H9 (cell line): ENCODE results near the gene SATB1. TPM values are rescaled to one million over a fixed set of nuclear protein-coding genes. Genes with fewer than 3 reads are reported as not detected.

Experiments
- DNase-seq: peaks from one replicate; pipeline ENCODE4 v3.0.0-alpha.2; 2017
- H2AFZ ChIP-seq: one replicate; pipeline ENCODE4 v1.6.1; 2013; ENCODE audit warnings: mild to moderate bottlenecking, low read length, control low read depth, moderate library complexity
- H2AK5ac ChIP-seq: 2 replicates; pipeline ENCODE4 v1.6.1; 2013; ENCODE audit warnings: low read length, control low read depth, mixed read lengths; ENCODE audit not compliant: insufficient read length
- H2BK120ac ChIP-seq: one replicate; pipeline ENCODE4 v1.6.1; 2013; ENCODE audit warnings: low read depth, mild to moderate bottlenecking, low read length, control low read depth, inconsistent platforms; ENCODE audit not compliant: poor library complexity, severe bottlenecking
- H2BK12ac ChIP-seq: 2 replicates; pipeline ENCODE4 v1.6.1; 2013; ENCODE audit warnings: low read length, control low read depth, mixed read lengths, low read depth; ENCODE audit not compliant: insufficient read length
- H2BK15ac ChIP-seq: 2 replicates; pipeline ENCODE4 v1.6.1; 2013; ENCODE audit warnings: low read depth, low read length, control low read depth
- H2BK20ac ChIP-seq: one replicate; pipeline ENCODE4 v1.6.1; 2013; ENCODE audit warnings: low read depth, mild to moderate bottlenecking, low read length, control low read depth, inconsistent platforms; ENCODE audit not compliant: poor library complexity, severe bottlenecking
- H2BK5ac ChIP-seq: 2 replicates; pipeline ENCODE4 v1.6.1; 2013; ENCODE audit warnings: low read length, control low read depth, mixed read lengths; ENCODE audit not compliant: insufficient read length
- H3K14ac ChIP-seq: 2 replicates; pipeline ENCODE4 v1.6.1; 2013; ENCODE audit warnings: low read length, control low read depth; ENCODE audit not compliant: insufficient read depth
- H3K18ac ChIP-seq: 2 replicates; pipeline ENCODE4 v1.6.1; 2013; ENCODE audit warnings: low read depth, mild to moderate bottlenecking, mixed read lengths, low read length, control low read depth; ENCODE audit not compliant: insufficient read length
- H3K23ac ChIP-seq: 2 replicates; pipeline ENCODE4 v1.6.1; 2013; ENCODE audit warnings: low read length, control low read depth, mixed read lengths, low read depth; ENCODE audit not compliant: insufficient read length
- H3K23me2 ChIP-seq: 2 replicates; pipeline ENCODE4 v1.6.1; 2013; ENCODE audit warnings: low read depth, mild to moderate bottlenecking, mixed read lengths, low read length, control low read depth; ENCODE audit not compliant: insufficient read length, poor library complexity, severe bottlenecking
- H3K27ac ChIP-seq: 2 replicates; pipeline ENCODE4 v1.5.1; 2013; ENCODE audit warnings: low read length, control low read depth, mixed read lengths, low read depth; ENCODE audit not compliant: insufficient read length
- H3K27me3 ChIP-seq: 2 replicates; pipeline ENCODE4 v1.6.1; 2013; ENCODE audit warnings: low read length, control low read depth, inconsistent platforms; ENCODE audit not compliant: insufficient read depth
- H3K4ac ChIP-seq: 2 replicates; pipeline ENCODE4 v1.6.1; 2013; ENCODE audit warnings: low read depth, mild to moderate bottlenecking, control low read depth, inconsistent platforms, low read length, moderate library complexity
- H3K4me1 ChIP-seq: 2 replicates; pipeline ENCODE4 v1.6.1; 2013; ENCODE audit warnings: low read length, control low read depth, inconsistent platforms; ENCODE audit not compliant: insufficient read depth
- H3K4me2 ChIP-seq: 2 replicates; pipeline ENCODE4 v1.6.1; 2013; ENCODE audit warnings: low read length, control low read depth, mixed read lengths; ENCODE audit not compliant: insufficient read length, insufficient read depth
- H3K56ac ChIP-seq: 2 replicates; pipeline ENCODE4 v1.6.1; 2013; ENCODE audit warnings: low read depth, mild to moderate bottlenecking, mixed read lengths, low read length, control low read depth; ENCODE audit not compliant: insufficient read length
- H3K79me1 ChIP-seq: 2 replicates; pipeline ENCODE4 v1.6.1; 2013; ENCODE audit warnings: low read depth, mild to moderate bottlenecking, moderate library complexity, low read length, control low read depth, inconsistent platforms; ENCODE audit not compliant: insufficient read depth, poor library complexity, severe bottlenecking
- H3K79me2 ChIP-seq: 2 replicates; pipeline ENCODE4 v1.6.1; 2013; ENCODE audit warnings: low read length, control low read depth, inconsistent platforms; ENCODE audit not compliant: insufficient read depth
- H3K9ac ChIP-seq: 2 replicates; pipeline ENCODE4 v1.6.1; 2013; ENCODE audit warnings: low read length, control low read depth, mixed read lengths; ENCODE audit not compliant: insufficient read length; ENCODE audit errors: extremely low read depth
- H3K9me3 ChIP-seq: one replicate; pipeline ENCODE4 v1.6.1; 2013; ENCODE audit warnings: low read depth, low read length, inconsistent platforms; ENCODE audit not compliant: control insufficient read depth
- H3T11ph ChIP-seq: one replicate; pipeline ENCODE4 v1.6.1; 2013; ENCODE audit warnings: mild to moderate bottlenecking, low read length, control low read depth, inconsistent platforms
- H4K20me1 ChIP-seq: one replicate; pipeline ENCODE4 v1.6.1; 2013; ENCODE audit not compliant: control insufficient read depth, insufficient read length, insufficient read depth
- H4K5ac ChIP-seq: 2 replicates; pipeline ENCODE4 v1.6.1; 2013; ENCODE audit warnings: low read depth, mild to moderate bottlenecking, mixed read lengths, low read length, control low read depth; ENCODE audit not compliant: insufficient read length
- H4K8ac ChIP-seq: replicated peaks from 2 replicates; pipeline ENCODE4 v1.6.1; 2013; ENCODE audit warnings: low read length, control low read depth, mixed read lengths, low read depth; ENCODE audit not compliant: insufficient read length
- H4K91ac ChIP-seq: 2 replicates; pipeline ENCODE4 v1.6.1; 2013; ENCODE audit warnings: low read depth, mild to moderate bottlenecking, moderate library complexity, mixed read lengths, low read length, control low read depth; ENCODE audit not compliant: insufficient read length
- H3K27ac Mint-ChIP-seq, 3 experiments: 2 replicates in 2 of 3; 3 replicates in 1 of 3; pipeline ENCODE4 v1.8.0; 2020 to 2021; ENCODE audit warnings: mixed read lengths in 3 of 3, mild to moderate bottlenecking in 1 of 3, moderate library complexity in 1 of 3
- H3K27me3 Mint-ChIP-seq: 2 replicates; pipeline ENCODE4 v1.8.0; 2021; ENCODE audit warnings: low read depth, mild to moderate bottlenecking, moderate library complexity, mixed read lengths
- H3K36me3 Mint-ChIP-seq, 3 experiments: 2 replicates in 2 of 3; 3 replicates in 1 of 3; pipeline ENCODE4 v1.8.0; 2020 to 2021; ENCODE audit warnings: low read depth in 3 of 3, mixed read lengths in 3 of 3; ENCODE audit not compliant: insufficient read depth in 1 of 3
- H3K4me1 Mint-ChIP-seq, 2 experiments: 2 replicates each; pipeline ENCODE4 v1.8.0; 2020; ENCODE audit warnings: mixed read lengths in 2 of 2
- H3K4me3 Mint-ChIP-seq, 2 experiments: 2 replicates in 1 of 2; 3 replicates in 1 of 2; pipeline ENCODE4 v1.8.0; 2020 to 2021; ENCODE audit warnings: mild to moderate bottlenecking in 2 of 2, mixed read lengths in 2 of 2, moderate library complexity in 1 of 2
- H3K9me3 Mint-ChIP-seq, 2 experiments: 2 replicates in 1 of 2; 3 replicates in 1 of 2; pipeline ENCODE4 v1.8.0; 2020; ENCODE audit warnings: mild to moderate bottlenecking in 2 of 2, mixed read lengths in 2 of 2, moderate library complexity in 1 of 2
- CTCF ChIP-seq: fragments of 200-600 bp; sonication (generic); conservative IDR thresholded peaks from 3 replicates; pipeline ENCODE4 v1.8.0; 2021; ENCODE audit warnings: antibody characterized with exemption, mild to moderate bottlenecking
- WGBS: extraction: QIAGEN DNeasy Blood & Tissue Kit; methylation state at CpG from one replicate; pipeline ENCODE4 v1.1.7; 2013; ENCODE audit warnings: missing lambda C conversion rate, low lambda C conversion rate, mixed read lengths; ENCODE audit not compliant: insufficient read length; ENCODE audit errors: extremely low coverage; 5-methylcytosine and 5-hydroxymethylcytosine counted together
- total RNA-seq: library from RNA; stranded (reverse); gene quantifications from 2 replicates; pipeline ENCODE4 v1.2.1, GENCODE V29; 2021

Gene SATB1
- total RNA-seq, 1 experiment from 2014 or later, result 30.7 TPM

- Histone ChIP-seq H3K4me2 (no peak overlapping the region), H3K56ac (no peak overlapping the region), H2BK15ac (no peak overlapping the region), H3K14ac (no peak overlapping the region), H4K8ac (no peak overlapping the region), H4K91ac (no peak overlapping the region), H4K5ac (no peak overlapping the region), H2BK20ac (no peak overlapping the region), H2AFZ (no peak overlapping the region), H2AK5ac (no peak overlapping the region), H2BK5ac (no peak overlapping the region), H3K79me2 (no peaks in the 10 kb centered on the region), H2BK120ac (no peak overlapping the region), H3K9me3 (no peaks in the 10 kb centered on the region), H3T11ph (no peak overlapping the region), H3K27ac (no peak overlapping the region), H3K4me1 (no peaks in the 10 kb centered on the region), H2BK12ac (no peak overlapping the region), H3K4ac (no peak overlapping the region), H3K27me3 (no peaks in the 10 kb centered on the region), H3K18ac (no peak overlapping the region), H3K79me1 (no peaks in the 10 kb centered on the region), H3K23ac (no peak overlapping the region), H3K23me2 (no peaks in the 10 kb centered on the region), H3K9ac (no peak overlapping the region), H4K20me1 (no peaks in the 10 kb centered on the region)
- TF ChIP-seq CTCF, result no peak
- H3K4me1 Mint-ChIP-seq, result no peaks in the 10 kb centered on the region
- no peak for DNase-seq
- no peaks in the 10 kb centered on the region for H3K27me3 Mint-ChIP-seq
- no peaks in the 10 kb centered on the region for H3K9me3 Mint-ChIP-seq
- WGBS, result no CpG with 5 or more reads among the region's 3 CpGs
- H3K36me3 Mint-ChIP-seq, result peaks cover 0 to 38% (median 32%) of the 10 kb centered on the region in 3 experiments; a peak in 5 of 7 replicates
- no peak overlapping the region for H3K27ac Mint-ChIP-seq
- H3K4me3 Mint-ChIP-seq, result no peak overlapping the region
Observed at GRCh38 chr3:18416332-18416731, 8.8 kb downstream of the SATB1 start.
